WTC11 (cell line): ENCODE measurements around the gene RNF126.

Source experiments
- ATF1 ChIP-seq: sonication (generic); formaldehyde crosslinking; IDR thresholded peaks from 2 replicates; pipeline ENCODE4 v1.8.1; 2023; ENCODE audit warnings: mild to moderate bottlenecking, moderate library complexity, missing genetic modification reagents
- CTCF ChIP-seq: fragments of 200-600 bp; IDR thresholded peaks from 2 replicates; pipeline ENCODE4 v1.8.0; 2022; ENCODE audit warnings: antibody characterized with exemption
- ETV6 ChIP-seq: sonication (generic); formaldehyde crosslinking; IDR thresholded peaks from 2 replicates; pipeline ENCODE4 v1.8.1; 2022; ENCODE audit warnings: mild to moderate bottlenecking, missing genetic modification reagents
- GABPB1 ChIP-seq: sonication (generic); formaldehyde crosslinking; IDR thresholded peaks from 2 replicates; pipeline ENCODE4 v1.8.1; 2023; ENCODE audit warnings: mild to moderate bottlenecking, missing genetic modification reagents
- SOX15 ChIP-seq: fragments of 250-450 bp; sonication (Bioruptor Pico); IDR thresholded peaks from 2 replicates; pipeline ENCODE4 v1.9.0; 2021; ENCODE audit warnings: mild to moderate bottlenecking
- TCF7 ChIP-seq: sonication (generic); formaldehyde crosslinking; IDR thresholded peaks from 2 replicates; pipeline ENCODE4 v1.8.0; 2022; ENCODE audit warnings: mild to moderate bottlenecking, low read depth, missing genetic modification reagents, moderate library complexity
- ZNF396 ChIP-seq: fragments of 250-450 bp; sonication (Bioruptor Pico); IDR thresholded peaks from 2 replicates; pipeline ENCODE4 v1.8.0; 2021; ENCODE audit warnings: mild to moderate bottlenecking, moderate library complexity, borderline replicate concordance
- TF ChIP-seq, protein P1 (sequence below): sonication (generic); formaldehyde crosslinking; IDR thresholded peaks from 2 replicates; pipeline ENCODE4 v1.8.0; 2022; ENCODE audit warnings: mild to moderate bottlenecking, missing genetic modification reagents
- TF ChIP-seq, protein P2 (sequence below): sonication (generic); formaldehyde crosslinking; IDR thresholded peaks from 2 replicates; pipeline ENCODE4 v1.8.1; 2023; ENCODE audit warnings: mild to moderate bottlenecking, moderate library complexity, missing genetic modification reagents

DNA sequence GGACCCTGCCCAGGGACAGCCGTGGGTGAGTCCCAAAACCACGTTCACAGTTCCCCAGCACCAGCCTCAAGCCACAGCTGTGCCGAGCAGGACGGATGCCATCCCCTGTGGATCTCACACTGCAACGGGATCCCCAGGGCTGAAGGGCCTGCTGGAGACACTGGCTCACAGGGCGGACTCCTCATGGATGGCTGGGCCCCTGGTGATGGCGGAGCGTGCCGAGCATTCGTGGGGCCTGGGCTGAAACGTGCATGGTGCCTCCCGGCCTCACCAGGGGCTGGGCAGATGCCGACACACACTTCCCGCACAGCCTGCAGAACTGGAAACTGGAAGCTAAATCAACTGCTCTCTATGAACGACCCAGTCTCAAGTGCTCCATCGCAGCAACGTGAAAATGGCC is 9.6 kb downstream of the RNF126 start:
- no peak for TF ChIP-seq CTCF
- TF ChIP-seq TCF7 (CRISPR knock-in tag): no peak
- TF ChIP-seq ETV6: no peak
- TF ChIP-seq ATF1 (CRISPR knock-in tag): no peak
- no peak for TF ChIP-seq ZNF396
- TF ChIP-seq, protein P1, sequence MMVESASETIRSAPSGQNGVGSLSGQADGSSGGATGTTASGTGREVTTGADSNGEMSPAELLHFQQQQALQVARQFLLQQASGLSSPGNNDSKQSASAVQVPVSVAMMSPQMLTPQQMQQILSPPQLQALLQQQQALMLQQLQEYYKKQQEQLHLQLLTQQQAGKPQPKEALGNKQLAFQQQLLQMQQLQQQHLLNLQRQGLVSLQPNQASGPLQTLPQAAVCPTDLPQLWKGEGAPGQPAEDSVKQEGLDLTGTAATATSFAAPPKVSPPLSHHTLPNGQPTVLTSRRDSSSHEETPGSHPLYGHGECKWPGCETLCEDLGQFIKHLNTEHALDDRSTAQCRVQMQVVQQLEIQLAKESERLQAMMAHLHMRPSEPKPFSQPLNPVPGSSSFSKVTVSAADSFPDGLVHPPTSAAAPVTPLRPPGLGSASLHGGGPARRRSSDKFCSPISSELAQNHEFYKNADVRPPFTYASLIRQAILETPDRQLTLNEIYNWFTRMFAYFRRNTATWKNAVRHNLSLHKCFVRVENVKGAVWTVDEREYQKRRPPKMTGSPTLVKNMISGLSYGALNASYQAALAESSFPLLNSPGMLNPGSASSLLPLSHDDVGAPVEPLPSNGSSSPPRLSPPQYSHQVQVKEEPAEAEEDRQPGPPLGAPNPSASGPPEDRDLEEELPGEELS (CRISPR knock-in tag): no peak
- TF ChIP-seq SOX15 (CRISPR knock-in tag): no peak
- TF ChIP-seq, protein P2, sequence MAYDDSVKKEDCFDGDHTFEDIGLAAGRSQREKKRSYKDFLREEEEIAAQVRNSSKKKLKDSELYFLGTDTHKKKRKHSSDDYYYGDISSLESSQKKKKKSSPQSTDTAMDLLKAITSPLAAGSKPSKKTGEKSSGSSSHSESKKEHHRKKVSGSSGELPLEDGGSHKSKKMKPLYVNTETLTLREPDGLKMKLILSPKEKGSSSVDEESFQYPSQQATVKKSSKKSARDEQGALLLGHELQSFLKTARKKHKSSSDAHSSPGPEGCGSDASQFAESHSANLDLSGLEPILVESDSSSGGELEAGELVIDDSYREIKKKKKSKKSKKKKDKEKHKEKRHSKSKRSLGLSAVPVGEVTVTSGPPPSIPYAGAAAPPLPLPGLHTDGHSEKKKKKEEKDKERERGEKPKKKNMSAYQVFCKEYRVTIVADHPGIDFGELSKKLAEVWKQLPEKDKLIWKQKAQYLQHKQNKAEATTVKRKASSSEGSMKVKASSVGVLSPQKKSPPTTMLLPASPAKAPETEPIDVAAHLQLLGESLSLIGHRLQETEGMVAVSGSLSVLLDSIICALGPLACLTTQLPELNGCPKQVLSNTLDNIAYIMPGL: no peak
- no peak for TF ChIP-seq GABPB1 (CRISPR knock-in tag)
